PC-3 (cell line): ENCODE measurements around the gene RGS14. TPM values are rescaled to one million over a fixed set of nuclear protein-coding genes. Genes with fewer than 3 reads are reported as not detected.
A peak's percentile ranks its signal among the peaks of the same experiment; 100 is the strongest.

Source experiments
- ATAC-seq: fragments of 200-7000 bp; cut with Tn5 transposase; 2 replicates; pipeline ENCODE4 v1.9.1; 2020; ENCODE audit warnings: mild to moderate bottlenecking, moderate library complexity
- BruUV-seq: library from RNA; stranded (reverse); fragments of 400-500 nt; replicated peaks from 2 replicates; lab custom pipeline; 2021; lab: Mats Ljungman, UMichigan
- CTCF ChIA-PET: fragments of 300-600 bp; sonication (Branson Sonifier 250); formaldehyde crosslinking; loops from one replicate; lab custom pipeline; 2022; ENCODE audit warnings: antibody characterized with exemption; lab: Charles Lee
- POLR2A ChIA-PET: fragments of 300-600 bp; sonication (Branson Sonifier 250); formaldehyde crosslinking; loops from one replicate; lab custom pipeline; 2022; ENCODE audit warnings: antibody characterized with exemption; ENCODE audit not compliant: unreplicated experiment; lab: Charles Lee
- DNase-seq: peaks from one replicate; pipeline ENCODE4 v3.0.0-alpha.2; 2015
- H2AFZ ChIP-seq: fragments of 300-600 bp; sonication (generic); 2 replicates; pipeline ENCODE4 v1.6.0; 2016; ENCODE audit warnings: antibody characterized with exemption, low read length
- H3F3A ChIP-seq: fragments of 300-600 bp; sonication (generic); one replicate; pipeline ENCODE4 v1.6.0; 2017; ENCODE audit warnings: antibody characterized with exemption, low read length, control low read depth, mild to moderate bottlenecking; ENCODE audit not compliant: unreplicated experiment
- H3K27ac ChIP-seq: fragments of 300-600 bp; sonication (generic); 2 replicates; pipeline ENCODE4 v1.5.1; 2016; ENCODE audit warnings: mild to moderate bottlenecking, low read length
- H3K27me3 ChIP-seq: fragments of 300-600 bp; sonication (generic); 2 replicates; pipeline ENCODE4 v1.6.1; 2016; ENCODE audit warnings: low read length, mixed read lengths
- H3K36me3 ChIP-seq: fragments of 300-600 bp; sonication (generic); 2 replicates; pipeline ENCODE4 v1.6.1; 2016; ENCODE audit warnings: low read depth, mixed run types, low read length, mixed read lengths
- H3K4me1 ChIP-seq: fragments of 300-600 bp; sonication (generic); 2 replicates; pipeline ENCODE4 v1.5.1; 2016; ENCODE audit warnings: low read length; ENCODE audit not compliant: insufficient read depth
- H3K4me2 ChIP-seq: fragments of 300-600 bp; sonication (generic); 2 replicates; pipeline ENCODE4 v1.6.0; 2016; ENCODE audit warnings: low read length
- H3K4me3 ChIP-seq: fragments of 300-600 bp; sonication (generic); 2 replicates; pipeline ENCODE4 v1.5.1; 2016; ENCODE audit warnings: mild to moderate bottlenecking, low read length, mixed read lengths
- H3K79me2 ChIP-seq: fragments of 300-600 bp; sonication (generic); 2 replicates; pipeline ENCODE4 v1.6.1; 2017; ENCODE audit warnings: low read length, mixed read lengths
- H3K9ac ChIP-seq: fragments of 300-600 bp; sonication (generic); 2 replicates; pipeline ENCODE4 v1.6.0; 2016; ENCODE audit warnings: mild to moderate bottlenecking, low read length
- H3K9me2 ChIP-seq: fragments of 300-600 bp; sonication (generic); replicated peaks from 2 replicates; pipeline ENCODE4 v1.6.1; 2016; ENCODE audit warnings: mixed run types, low read length, mixed read lengths
- H3K9me3 ChIP-seq: fragments of 300-600 bp; sonication (generic); 2 replicates; pipeline ENCODE4 v1.6.1; 2016; ENCODE audit warnings: low read length, mixed read lengths
- H4K20me1 ChIP-seq: fragments of 300-600 bp; sonication (generic); 2 replicates; pipeline ENCODE4 v1.6.1; 2016; ENCODE audit warnings: low read length, mixed read lengths
- EZH2 ChIP-seq: fragments of 300-600 bp; sonication (generic); IDR thresholded peaks from one replicate; pipeline ENCODE4 v1.6.1; 2017; ENCODE audit warnings: antibody characterized with exemption, mild to moderate bottlenecking, low read length; ENCODE audit not compliant: unreplicated experiment
- EZH2phosphoT487 ChIP-seq: fragments of 300-600 bp; sonication (generic); IDR thresholded peaks from 2 replicates; pipeline ENCODE4 v1.6.1; 2018; ENCODE audit warnings: mild to moderate bottlenecking, antibody characterized with exemption, low read length, borderline replicate concordance
- intact Hi-C: fragments of 100-400 bp; cut with micrococcal nuclease; formaldehyde crosslinking; loops from 2 replicates; pipeline ENCODE4 v1.9.0; 2023
- total RNA-seq: library from RNA; depleted of rRNA; stranded (reverse); fragments of >200 nt; gene quantifications from 2 replicates; pipeline ENCODE4 v1.2.3, GENCODE V29; 2014
- TF ChIP-seq, protein P1 (sequence below): fragments of 300-600 bp; sonication (generic); conservative IDR thresholded peaks from 2 replicates; pipeline ENCODE4 v1.5.1; 2017; ENCODE audit warnings: antibody characterized with exemption, low read depth, mild to moderate bottlenecking, low read length

The RGS14 gene
- total RNA-seq, 1 experiment from 2014 or later: 32.3 TPM

DNA sequence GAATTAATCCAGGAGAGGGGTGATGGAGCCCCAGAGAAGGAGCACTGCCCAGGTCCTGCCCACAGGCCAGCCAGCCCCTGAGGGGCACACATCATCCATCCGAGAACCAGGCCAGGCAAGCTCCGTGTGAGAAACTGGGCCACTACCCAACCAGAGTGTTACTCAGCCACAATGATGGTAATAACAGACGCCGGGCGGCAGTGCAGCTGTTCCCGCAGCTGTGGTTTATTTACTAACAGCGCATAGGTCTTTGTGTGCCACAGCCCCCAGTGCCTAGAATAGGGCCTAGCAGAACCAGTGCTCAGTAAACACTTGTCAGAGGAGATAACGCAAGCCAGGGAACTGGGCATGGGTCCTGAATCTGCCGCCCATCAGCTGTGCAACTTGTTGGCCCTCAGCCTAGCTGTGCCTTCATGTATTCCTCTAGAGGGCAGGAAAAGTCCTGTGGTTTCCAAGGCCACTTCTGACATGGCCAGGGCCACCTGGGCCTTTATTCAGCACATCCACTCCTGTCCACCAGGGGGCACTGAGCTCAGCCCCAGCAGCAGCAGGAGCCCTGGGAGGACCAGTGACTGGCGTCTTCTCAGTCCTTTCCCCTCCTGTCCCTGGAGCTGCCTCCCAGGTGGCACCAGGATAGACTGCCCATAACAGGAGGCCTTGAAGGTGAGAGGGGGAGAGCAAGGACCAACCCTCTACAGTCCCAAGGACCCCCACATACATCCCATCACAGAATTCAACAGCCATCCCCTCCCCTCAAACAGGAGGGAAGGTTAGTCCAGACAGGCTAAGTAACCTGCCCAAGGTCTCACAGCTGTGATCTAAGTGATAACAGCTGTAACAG lies 48.2 kb upstream of the RGS14 start:
- POLR2A ChIA-PET: no interaction called here
- BruUV-seq: no TSS peak

DNA sequence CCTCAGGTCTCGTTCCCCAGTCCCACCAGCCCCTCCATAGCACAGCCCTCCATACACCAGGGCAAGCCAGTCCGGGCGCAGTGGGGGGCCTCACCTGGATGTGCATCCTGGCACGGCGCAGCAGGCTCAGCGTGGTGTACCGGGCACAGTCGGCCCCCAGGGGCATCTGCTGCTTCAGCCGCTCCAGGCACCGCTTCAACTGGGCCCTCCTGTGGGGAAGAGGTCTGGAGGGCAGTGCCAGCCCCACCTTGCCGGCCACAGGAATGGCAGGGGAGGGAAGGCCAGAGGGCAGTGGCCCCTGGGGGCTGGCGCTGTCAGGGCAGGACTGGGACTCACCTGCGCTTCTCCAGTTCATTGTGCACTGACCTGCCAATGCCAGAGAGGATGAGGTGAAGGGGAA lies 47.4 kb upstream of the RGS14 start:
- Histone ChIP-seq H3K9me3 (no peaks in the 10 kb centered on the region), H3K79me2 (peaks cover 44% of the 10 kb centered on the region), H2AFZ (no peak overlapping the region), H3K4me3 (peak overlapping the region; percentile 76), H3F3A (no peaks in the 10 kb centered on the region), H3K9me2 (no peaks in the 10 kb centered on the region), H3K4me1 (peaks cover 31% of the 10 kb centered on the region), H3K36me3 (peaks cover 17% of the 10 kb centered on the region; the same call in 1 of the 2 replicates), H3K9ac (no peak overlapping the region), H3K4me2 (peak overlapping the region; percentile 78), H3K27ac (no peak overlapping the region), H3K27me3 (no peaks in the 10 kb centered on the region), H4K20me1 (peaks cover 9% of the 10 kb centered on the region)
- intact Hi-C loops: no loop called here
- TF ChIP-seq EZH2 (no peak), EZH2phosphoT487 (no peak)
- TF ChIP-seq, protein P1, sequence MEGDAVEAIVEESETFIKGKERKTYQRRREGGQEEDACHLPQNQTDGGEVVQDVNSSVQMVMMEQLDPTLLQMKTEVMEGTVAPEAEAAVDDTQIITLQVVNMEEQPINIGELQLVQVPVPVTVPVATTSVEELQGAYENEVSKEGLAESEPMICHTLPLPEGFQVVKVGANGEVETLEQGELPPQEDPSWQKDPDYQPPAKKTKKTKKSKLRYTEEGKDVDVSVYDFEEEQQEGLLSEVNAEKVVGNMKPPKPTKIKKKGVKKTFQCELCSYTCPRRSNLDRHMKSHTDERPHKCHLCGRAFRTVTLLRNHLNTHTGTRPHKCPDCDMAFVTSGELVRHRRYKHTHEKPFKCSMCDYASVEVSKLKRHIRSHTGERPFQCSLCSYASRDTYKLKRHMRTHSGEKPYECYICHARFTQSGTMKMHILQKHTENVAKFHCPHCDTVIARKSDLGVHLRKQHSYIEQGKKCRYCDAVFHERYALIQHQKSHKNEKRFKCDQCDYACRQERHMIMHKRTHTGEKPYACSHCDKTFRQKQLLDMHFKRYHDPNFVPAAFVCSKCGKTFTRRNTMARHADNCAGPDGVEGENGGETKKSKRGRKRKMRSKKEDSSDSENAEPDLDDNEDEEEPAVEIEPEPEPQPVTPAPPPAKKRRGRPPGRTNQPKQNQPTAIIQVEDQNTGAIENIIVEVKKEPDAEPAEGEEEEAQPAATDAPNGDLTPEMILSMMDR: no peak
- no peak for ATAC-seq
- BruUV-seq: no TSS peak
- ChIA-PET POLR2A (no interaction called here), CTCF (interaction anchor here (0.6 to 1.9 kb wide), 7 partner anchors 9 to 159 kb away, joined by 3 to 9 read pairs (median 5); no protein-coding TSS in a partner anchor)
- no peak for DNase-seq

More for the DNA sequence above, 48.2 kb upstream of the RGS14 start:
- CTCF ChIA-PET: interaction anchor here (0.5 to 1.9 kb wide), 8 partner anchors 8 to 159 kb away, joined by 3 to 9 read pairs (median 4); no protein-coding TSS in a partner anchor
- H2AFZ ChIP-seq: no peak overlapping the region
- intact Hi-C loops: loop anchor here (2.0 kb wide), 1 partner anchor 145 kb away; no protein-coding TSS in a partner anchor
- H3K4me1 ChIP-seq: peaks cover 39% of the 10 kb centered on the region
- peak overlapping the region; percentile 78 for H3K4me2 ChIP-seq
- H3K9me3 ChIP-seq: no peaks in the 10 kb centered on the region
- ATAC-seq (peak; percentile 33), DNase-seq (peak; percentile 94)
- H4K20me1 ChIP-seq: peaks cover 16% of the 10 kb centered on the region
- H3K36me3 ChIP-seq: peaks cover 18% of the 10 kb centered on the region; the same call in 1 of the 2 replicates
- H3K79me2 ChIP-seq: peaks cover 52% of the 10 kb centered on the region
- TF ChIP-seq, protein P1: peak; percentile 99
- TF ChIP-seq EZH2phosphoT487: no peak
- H3K4me3 ChIP-seq: peak overlapping the region; percentile 76; the same call in 1 of the 2 replicates
- no peaks in the 10 kb centered on the region for H3K9me2 ChIP-seq
- no peak overlapping the region for H3K27ac ChIP-seq
- H3K9ac ChIP-seq: no peak overlapping the region
- no peaks in the 10 kb centered on the region for H3F3A ChIP-seq
- H3K27me3 ChIP-seq: no peaks in the 10 kb centered on the region
